Measurements from ENCODE around the gene THSD7B. TPM values are rescaled to one million over a fixed set of nuclear protein-coding genes. Genes with fewer than 3 reads are reported as not detected.
A peak's percentile ranks its signal among the peaks of the same experiment; 100 is the strongest.

Gene THSD7B
- total and polyA plus RNA-seq, 2 of the 8 experiments (the other 6 are each of a cell fraction or from before 2014, with no cell fraction given) = 0.60 to 2.9 TPM

DNA sequence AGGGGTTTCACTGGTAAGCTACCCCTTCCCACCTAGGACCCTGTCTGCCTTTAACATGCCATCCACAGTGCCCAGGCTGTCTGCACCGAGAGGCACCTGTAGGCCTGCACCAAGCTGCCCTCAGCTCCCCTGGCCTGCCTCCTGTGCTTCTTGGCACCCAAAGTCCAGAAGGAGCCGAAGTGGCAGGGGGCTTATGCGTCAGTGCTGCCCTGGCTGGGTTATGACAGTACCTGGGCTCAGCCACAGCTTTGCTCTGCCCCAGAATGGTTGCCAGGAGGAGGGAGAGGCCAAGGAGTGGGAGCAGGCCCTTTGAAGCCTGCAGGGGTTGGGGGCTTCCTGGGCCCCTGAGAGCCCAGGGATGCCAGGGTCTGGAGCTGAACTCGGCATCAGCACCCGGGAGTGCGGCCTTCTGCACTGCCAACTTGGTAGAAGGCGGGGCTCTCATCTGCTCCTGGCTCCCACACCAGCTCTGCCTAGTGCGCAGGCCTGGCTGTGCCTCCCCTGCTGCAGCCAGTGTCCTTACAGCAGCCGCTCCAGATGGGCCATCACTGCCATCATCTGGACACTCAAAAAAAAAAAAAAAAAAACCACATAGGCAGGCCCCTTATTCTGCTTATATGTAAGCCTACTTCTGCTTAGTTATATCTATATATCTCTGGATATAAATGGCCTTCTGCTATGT, 155.4 kb downstream of the THSD7B start:
- H2BK12ac ChIP-seq (ENCODE audit: low read depth, low read length) = no peak overlapping the region
- H3K4me2 ChIP-seq (ENCODE audit: insufficient read depth in 1 of 2, low read depth in 2 of 2, low read length in 2 of 2) = no peak overlapping the region
- no peak overlapping the region for H2BK120ac ChIP-seq (replicated peaks; ENCODE audit: low read depth, low read length)
- no peak overlapping the region for H3K23ac ChIP-seq (ENCODE audit: insufficient read length)
- H3K36me3 ChIP-seq (ENCODE audit: control insufficient read depth in 2 of 4, insufficient read depth in 4 of 4, low read length in 3 of 4) = no peaks in the 10 kb centered on the region
- H4K5ac ChIP-seq (ENCODE audit: insufficient read length, low read depth, low read length) = no peak overlapping the region
- CTCF ChIA-PET (ENCODE audit: partially characterized antibody) = interaction anchor here (0.5 to 3.2 kb wide), 9 partner anchors 9 to 918 kb away, joined by 3 to 18 read pairs (median 3); no protein-coding TSS in a partner anchor
- FAIRE-seq (no peak), DNase-seq (ENCODE audit: low read depth in 1 of 2, low spot score in 2 of 2) (no peak)
- no peaks in the 10 kb centered on the region for H3K4me1 ChIP-seq (replicated peaks in 1 of 4; ENCODE audit: control insufficient read depth in 3 of 4, insufficient read depth in 4 of 4, low read length in 3 of 4)
- no peak overlapping the region for H4K91ac ChIP-seq (replicated peaks; ENCODE audit: insufficient read length, low read length)
- no peak overlapping the region for H3K14ac ChIP-seq (ENCODE audit: insufficient read length)
- H2BK5ac ChIP-seq (ENCODE audit: low read depth, low read length) = no peak overlapping the region
- H4K20me1 ChIP-seq (replicated peaks in 1 of 2; ENCODE audit: control insufficient read depth in 1 of 2, insufficient read depth in 2 of 2, low read length in 2 of 2) = no peaks in the 10 kb centered on the region
- no peak overlapping the region for H2BK15ac ChIP-seq (ENCODE audit: low read length)
- no peak overlapping the region for H3K56ac ChIP-seq (replicated peaks; ENCODE audit: insufficient read length, low read depth, low read length)
- no peak overlapping the region for H2AK5ac ChIP-seq (ENCODE audit: low read depth, low read length)
- POLR2A ChIA-PET (ENCODE audit: partially characterized antibody) = no interaction called here
- H3K79me2 ChIP-seq (ENCODE audit: control insufficient read depth in 1 of 2, insufficient read depth in 2 of 2, low read length in 2 of 2) = no peaks in the 10 kb centered on the region
- H4K8ac ChIP-seq (ENCODE audit: extremely low read depth, insufficient read depth, low read length) = no peak overlapping the region
- WGBS, 2 experiments (ENCODE audit: extremely low coverage in 1 of 2, insufficient coverage in 1 of 2, insufficient read length in 1 of 2, insufficient replicate concordance in 2 of 2, low coverage in 1 of 2, low lambda C conversion rate in 2 of 2, missing lambda C conversion rate in 1 of 2) = 89% methylated on average over 4 of the region's 9 CpGs; no CpG with 5 or more reads in 1 of the 2 experiments
- H3K9me3 ChIP-seq (ENCODE audit: insufficient read depth in 2 of 2, low read depth in 1 of 2, low read length in 1 of 2) = no peaks in the 10 kb centered on the region
- H3K79me1 ChIP-seq (ENCODE audit: low read depth, low read length) = no peaks in the 10 kb centered on the region
- H3K27me3 ChIP-seq (replicated peaks in 1 of 4; ENCODE audit: control insufficient read depth in 3 of 4, extremely low read depth in 1 of 4, insufficient read depth in 3 of 4, low read length in 3 of 4) = no peaks in the 10 kb centered on the region
- no peak overlapping the region for H3K4ac ChIP-seq (replicated peaks; ENCODE audit: insufficient read length, low read depth, low read length)
- no peak overlapping the region for H3K4me3 ChIP-seq (ENCODE audit: extremely low read depth in 1 of 4, insufficient read depth in 2 of 4, low read depth in 3 of 4, low read length in 4 of 4)
- H2AFZ ChIP-seq (ENCODE audit: low read length) = no peak overlapping the region
- H3K23me2 ChIP-seq (ENCODE audit: low read depth, low read length) = no peaks in the 10 kb centered on the region
- no peak overlapping the region for H3K9ac ChIP-seq (replicated peaks in 1 of 4; ENCODE audit: extremely low read depth in 1 of 4, low read depth in 3 of 4, low read length in 3 of 4)
- no peak overlapping the region for H3K18ac ChIP-seq (ENCODE audit: extremely low read depth, low read length)
- no peak overlapping the region for H2BK20ac ChIP-seq (ENCODE audit: low read length)
- no peak overlapping the region for H3K27ac ChIP-seq (ENCODE audit: low read depth, low read length)
- TF ChIP-seq, protein P1, sequence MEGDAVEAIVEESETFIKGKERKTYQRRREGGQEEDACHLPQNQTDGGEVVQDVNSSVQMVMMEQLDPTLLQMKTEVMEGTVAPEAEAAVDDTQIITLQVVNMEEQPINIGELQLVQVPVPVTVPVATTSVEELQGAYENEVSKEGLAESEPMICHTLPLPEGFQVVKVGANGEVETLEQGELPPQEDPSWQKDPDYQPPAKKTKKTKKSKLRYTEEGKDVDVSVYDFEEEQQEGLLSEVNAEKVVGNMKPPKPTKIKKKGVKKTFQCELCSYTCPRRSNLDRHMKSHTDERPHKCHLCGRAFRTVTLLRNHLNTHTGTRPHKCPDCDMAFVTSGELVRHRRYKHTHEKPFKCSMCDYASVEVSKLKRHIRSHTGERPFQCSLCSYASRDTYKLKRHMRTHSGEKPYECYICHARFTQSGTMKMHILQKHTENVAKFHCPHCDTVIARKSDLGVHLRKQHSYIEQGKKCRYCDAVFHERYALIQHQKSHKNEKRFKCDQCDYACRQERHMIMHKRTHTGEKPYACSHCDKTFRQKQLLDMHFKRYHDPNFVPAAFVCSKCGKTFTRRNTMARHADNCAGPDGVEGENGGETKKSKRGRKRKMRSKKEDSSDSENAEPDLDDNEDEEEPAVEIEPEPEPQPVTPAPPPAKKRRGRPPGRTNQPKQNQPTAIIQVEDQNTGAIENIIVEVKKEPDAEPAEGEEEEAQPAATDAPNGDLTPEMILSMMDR (IDR thresholded peaks at IDR 0.05; ENCODE audit: control extremely low read depth in 1 of 3, insufficient read depth in 1 of 3, low read depth in 1 of 3, low read length in 3 of 3) = peak in 2 of 3 experiments; percentile 16 to 44; a peak in 3 of 4 replicates
- TF ChIP-seq RAD21 (IDR thresholded peaks at IDR 0.05 in 1 of 2, conservative IDR thresholded peaks at IDR 0.05 in 1 of 2; ENCODE audit: low read depth in 2 of 2, low read length in 2 of 2) = peak; percentile 64 to 77
